GM12878 (cell line): ENCODE measurements around the gene PDGFD. TPM values are rescaled to one million over a fixed set of nuclear protein-coding genes. Genes with fewer than 3 reads are reported as not detected.

Source experiments
- ATAC-seq: fragments of 200-7000 bp; cut with Tn5 transposase; 3 replicates; pipeline ENCODE4 v1.9.1; 2020; ENCODE audit warnings: mild to moderate bottlenecking, moderate library complexity
- BruUV-seq: library from RNA; stranded (reverse); fragments of 400-500 nt; replicated peaks from 2 replicates; lab custom pipeline; 2021; lab: Mats Ljungman, UMichigan
- CTCF ChIA-PET: fragments of 300-600 bp; sonication (Branson Sonifier 250); formaldehyde crosslinking; extraction: SDS; loops from one replicate; lab custom pipeline; 2021; ENCODE audit warnings: inconsistent platforms; lab: Yijun Ruan, JAX
- POLR2A ChIA-PET: fragments of 350-600 bp; formaldehyde crosslinking; extraction: SDS; loops from one replicate; lab custom pipeline; 2021; ENCODE audit warnings: inconsistent platforms; lab: Charles Lee
- RAD21 ChIA-PET: fragments of 300-600 bp; sonication (Branson Sonifier 250); formaldehyde crosslinking; loops from one replicate; lab custom pipeline; 2023; ENCODE audit warnings: antibody characterized with exemption; ENCODE audit not compliant: unreplicated experiment; lab: Charles Lee
- SMC1A ChIA-PET: fragments of 300-600 bp; sonication (Branson Sonifier 250); formaldehyde crosslinking; loops from one replicate; lab custom pipeline; 2023; ENCODE audit not compliant: unreplicated experiment, uncharacterized antibody; lab: Charles Lee
- DNase-seq: peaks from one replicate; pipeline ENCODE4 v3.0.0-alpha.2; 2011; ENCODE audit warnings: low read depth, low spot score
- FAIRE-seq: peaks from 3 replicates; lab custom pipeline; 2011; peaks lifted over from hg19 to GRCh38; lab: Jason Lieb, UNC
- H2AFZ ChIP-seq: 2 replicates; pipeline ENCODE4 v1.6.0; 2011; ENCODE audit warnings: low read depth, low read length, control low read depth; ENCODE audit not compliant: control insufficient read depth
- H3K27ac ChIP-seq: 2 replicates; pipeline ENCODE4 v1.5.1; 2011; ENCODE audit warnings: control low read depth; ENCODE audit not compliant: control insufficient read depth, insufficient read depth
- H3K27me3 ChIP-seq, 2 experiments: replicated peaks in 1 of 2; 2 replicates each; pipeline versions ENCODE4 v1.6.0 to v1.6.1; 2011; ENCODE audit warnings: low read length in 1 of 2; ENCODE audit not compliant: control insufficient read depth in 2 of 2, insufficient read depth in 2 of 2
- H3K36me3 ChIP-seq, 2 experiments: 2 replicates each; pipeline ENCODE4 v1.5.1; 2011; ENCODE audit warnings: low read length in 1 of 2; ENCODE audit not compliant: control insufficient read depth in 2 of 2, insufficient read depth in 2 of 2
- H3K4me1 ChIP-seq: 2 replicates; pipeline ENCODE4 v1.6.1; 2011; ENCODE audit warnings: mild to moderate bottlenecking, low read length, moderate library complexity, mixed read lengths; ENCODE audit not compliant: control insufficient read depth, insufficient read depth
- H3K4me2 ChIP-seq: 2 replicates; pipeline ENCODE4 v1.6.0; 2011; ENCODE audit warnings: control low read depth; ENCODE audit not compliant: control insufficient read depth, insufficient read depth
- H3K4me3 ChIP-seq: fragments of 200-600 bp; sonication (generic); 2 replicates; pipeline ENCODE4 v1.5.1; 2016
- H3K79me2 ChIP-seq: 2 replicates; pipeline ENCODE4 v1.6.0; 2011; ENCODE audit warnings: low read length; ENCODE audit not compliant: control insufficient read depth, insufficient read depth
- H3K9ac ChIP-seq: 2 replicates; pipeline ENCODE4 v1.8.0; 2011; ENCODE audit warnings: low read length, control low read depth, mixed read lengths; ENCODE audit not compliant: control insufficient read depth, insufficient read depth
- H3K9me3 ChIP-seq: replicated peaks from 3 replicates; pipeline ENCODE4 v1.5.1; 2011; ENCODE audit warnings: mild to moderate bottlenecking, low read length; ENCODE audit not compliant: control insufficient read depth, insufficient read depth
- H4K20me1 ChIP-seq: 2 replicates; pipeline ENCODE4 v1.6.0; 2011; ENCODE audit not compliant: control insufficient read depth, insufficient read depth
- BMI1 ChIP-seq: fragments of 450-650 bp; IDR thresholded peaks from 2 replicates; pipeline ENCODE4 v1.6.1; 2016; ENCODE audit warnings: mild to moderate bottlenecking, moderate library complexity, borderline replicate concordance
- CREM ChIP-seq: IDR thresholded peaks from 2 replicates; pipeline ENCODE4 v1.6.1; 2014; ENCODE audit warnings: antibody characterized with exemption, low read depth
- E2F4 ChIP-seq: IDR thresholded peaks from 2 replicates; pipeline ENCODE4 v1.6.1; 2012; ENCODE audit warnings: low read depth, low read length, improper control_type of control experiment
- ETV6 ChIP-seq, 2 experiments: fragments of 450-650 bp in 1 of 2; IDR thresholded peaks in 1 of 2; conservative IDR thresholded peaks in 1 of 2; 2 replicates each; pipeline ENCODE4 v1.6.1; 2014; ENCODE audit warnings: antibody characterized with exemption in 1 of 2, borderline replicate concordance in 1 of 2, low read depth in 1 of 2, mild to moderate bottlenecking in 1 of 2, moderate library complexity in 1 of 2
- HCFC1 ChIP-seq: fragments of 150-350 bp; IDR thresholded peaks from 2 replicates; pipeline ENCODE4 v1.6.1; 2014; ENCODE audit warnings: low read length
- IKZF2 ChIP-seq, 2 experiments: fragments of 450-650 bp; IDR thresholded peaks; 2 replicates each; pipeline ENCODE4 v1.6.1; 2017; ENCODE audit warnings: mild to moderate bottlenecking in 2 of 2, moderate library complexity in 2 of 2
- MAX ChIP-seq: IDR thresholded peaks from 2 replicates; pipeline ENCODE4 v1.6.1; 2012; ENCODE audit warnings: low read depth, low read length, improper control_type of control experiment
- PAX8 ChIP-seq: fragments of 450-650 bp; IDR thresholded peaks from 2 replicates; pipeline ENCODE4 v1.6.1; 2017; ENCODE audit warnings: mild to moderate bottlenecking, moderate library complexity
- POU2F2 ChIP-seq: IDR thresholded peaks from 3 replicates; pipeline ENCODE4 v1.6.1; 2011; ENCODE audit warnings: low read depth, mild to moderate bottlenecking, low read length, borderline replicate concordance
- ZBED1 ChIP-seq: IDR thresholded peaks from 2 replicates; pipeline ENCODE4 v1.6.1; 2016; ENCODE audit warnings: borderline replicate concordance
- ZBTB11 ChIP-seq: fragments of 450-650 bp; formaldehyde crosslinking; IDR thresholded peaks from 2 replicates; pipeline ENCODE4 v1.5.0; 2022; ENCODE audit warnings: mild to moderate bottlenecking, missing genetic modification characterization
- ZBTB4 ChIP-seq: fragments of 450-650 bp; formaldehyde crosslinking; IDR thresholded peaks from 2 replicates; pipeline ENCODE4 v1.4.0; 2022; ENCODE audit warnings: mild to moderate bottlenecking, moderate library complexity
- ZNF384 ChIP-seq: IDR thresholded peaks from 2 replicates; pipeline ENCODE4 v1.6.1; 2012; ENCODE audit warnings: low read depth, mild to moderate bottlenecking, low read length, improper control_type of control experiment, borderline replicate concordance
- WGBS: methylation state at CpG from one replicate; pipeline ENCODE4 v1.1.6; 2016; ENCODE audit warnings: low lambda C conversion rate; ENCODE audit not compliant: insufficient replicate concordance, insufficient coverage; ENCODE audit errors: missing lambda C conversion rate; 5-methylcytosine and 5-hydroxymethylcytosine counted together
- in situ Hi-C: fragments of 300-500 bp; cut with MboI; formaldehyde crosslinking; loops from 9 replicates; pipeline ENCODE4 v1.14.3; 2018; ENCODE audit warnings: mixed read lengths
- intact Hi-C: fragments of 100-400 bp; cut with micrococcal nuclease; formaldehyde crosslinking; loops from one replicate; pipeline ENCODE4 v1.14.2; 2022; ENCODE audit not compliant: unreplicated experiment
- polyA plus RNA-seq, 11 experiments: library from polyadenylated mRNA; depleted of rRNA in 4 of 11; unstranded in 6 of 11; stranded (reverse) in 5 of 11; fragments of >200 nt; fragmentation: Nextera tagmentation in 4 of 11; fragmentation: Illumina TruSeq in 1 of 11; extraction: Ambion mirVana in 4 of 11; extraction: Trizol in 1 of 11; gene quantifications; 1 replicate in 1 of 11; 2 replicates in 10 of 11; pipeline versions ENCODE4 v1.2.1 to v1.2.3, GENCODE V29; 2011 to 2016; ENCODE audit warnings: inconsistent platforms in 2 of 11, missing spikeins in 2 of 11, low read depth in 1 of 11
- total RNA-seq, 4 experiments: library from RNA; depleted of rRNA in 3 of 4; stranded (reverse); fragments of >200 nt in 3 of 4; fragmentation: Illumina TruSeq in 1 of 4; extraction: Trizol in 1 of 4; gene quantifications; 2 replicates each; pipeline versions ENCODE4 v1.2.1 to v1.2.3, GENCODE V29; 2013 to 2021

Gene PDGFD
- total and polyA plus RNA-seq, 10 of the 15 experiments (the other 5 are each of a cell fraction or from before 2014, with no cell fraction given): 0.05 to 0.13 TPM; not detected in 8

GRCh38 chr11:103958475-103959215 is 205.3 kb downstream of the PDGFD start:
- intact Hi-C loops: loop anchor here (1.0 kb wide), 1 partner anchor 29 kb away; no protein-coding TSS in a partner anchor
- Histone ChIP-seq H3K9me3 (peaks cover 1% of the 10 kb centered on the region; the same call in 2 of the 3 replicates), H3K4me3 (no peak overlapping the region), H3K4me1 (peaks cover 11% of the 10 kb centered on the region; the same call in 1 of the 2 replicates), H3K9ac (no peak overlapping the region), H3K4me2 (peak overlapping the region; percentile 70), H2AFZ (no peak overlapping the region), H3K27ac (peak overlapping the region; percentile 53), H3K27me3 (no peaks in the 10 kb centered on the region), H4K20me1 (no peaks in the 10 kb centered on the region), H3K36me3 (no peaks in the 10 kb centered on the region), H3K79me2 (no peaks in the 10 kb centered on the region)
- RAD21 ChIA-PET: interaction anchor here (0.6 to 2.9 kb wide), 19 partner anchors 10 to 165 kb away, joined by 3 to 27 read pairs (median 4); no protein-coding TSS in a partner anchor
- CTCF ChIA-PET: interaction anchor here (0.6 to 2.3 kb wide), 13 partner anchors 10 to 1761 kb away, joined by 3 to 11 read pairs (median 3); no protein-coding TSS in a partner anchor
- in situ Hi-C loops: no loop called here
- FAIRE-seq: no peak
- peak; percentile 63 for ATAC-seq
- SMC1A ChIA-PET: interaction anchor here (0.6 to 4.0 kb wide), 21 partner anchors 9 to 1411 kb away, joined by 3 to 28 read pairs (median 6); no protein-coding TSS in a partner anchor
- BruUV-seq: no TSS peak
- POLR2A ChIA-PET: interaction anchor here (1.2 to 1.7 kb wide), 3 partner anchors 13 to 35 kb away, joined by 3 to 5 read pairs (median 3); no protein-coding TSS in a partner anchor
- 0% methylated on average over 5 of the region's 5 CpGs for WGBS
- DNase-seq: peak; percentile 37
- TF ChIP-seq ETV6 (conservative IDR thresholded peaks at IDR 0.05 in 1 of 2, IDR thresholded peaks at IDR 0.05 in 1 of 2; ENCODE audit: borderline replicate concordance in 1 of 2, low read depth in 1 of 2) (no peak), ZNF384 (no peak), E2F4 (no peak), IKZF2 (IDR thresholded peaks at IDR 0.05) (peak in 1 of 2 experiments; percentile 6; a peak in 3 of 4 replicates), ZBTB11 (CRISPR knock-in tag) (no peak), BMI1 (no peak), ZBED1 (no peak), CREM (no peak), MAX (no peak), PAX8 (no peak), ZBTB4 (no peak), POU2F2 (no peak), HCFC1 (no peak)
